ENCODE measurements around the gene SMG9.

The SMG9 gene

DNA sequence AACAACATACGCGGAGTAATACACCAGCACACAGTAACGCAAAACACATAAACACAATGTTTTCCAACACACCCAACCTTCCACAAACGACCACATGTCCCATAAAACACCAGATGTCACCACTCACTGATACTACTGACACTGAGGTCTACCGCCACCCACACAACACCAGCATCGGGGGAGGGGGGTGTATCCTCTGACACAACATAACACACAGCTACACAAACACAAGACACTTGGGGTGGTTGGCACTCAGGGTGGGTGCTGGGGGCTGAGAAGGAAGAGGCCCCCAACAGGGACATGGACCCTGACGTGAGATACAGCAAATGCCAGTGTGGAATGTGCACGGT lies 27.5 kb upstream of the SMG9 start:
- TF ChIP-seq, protein P1, sequence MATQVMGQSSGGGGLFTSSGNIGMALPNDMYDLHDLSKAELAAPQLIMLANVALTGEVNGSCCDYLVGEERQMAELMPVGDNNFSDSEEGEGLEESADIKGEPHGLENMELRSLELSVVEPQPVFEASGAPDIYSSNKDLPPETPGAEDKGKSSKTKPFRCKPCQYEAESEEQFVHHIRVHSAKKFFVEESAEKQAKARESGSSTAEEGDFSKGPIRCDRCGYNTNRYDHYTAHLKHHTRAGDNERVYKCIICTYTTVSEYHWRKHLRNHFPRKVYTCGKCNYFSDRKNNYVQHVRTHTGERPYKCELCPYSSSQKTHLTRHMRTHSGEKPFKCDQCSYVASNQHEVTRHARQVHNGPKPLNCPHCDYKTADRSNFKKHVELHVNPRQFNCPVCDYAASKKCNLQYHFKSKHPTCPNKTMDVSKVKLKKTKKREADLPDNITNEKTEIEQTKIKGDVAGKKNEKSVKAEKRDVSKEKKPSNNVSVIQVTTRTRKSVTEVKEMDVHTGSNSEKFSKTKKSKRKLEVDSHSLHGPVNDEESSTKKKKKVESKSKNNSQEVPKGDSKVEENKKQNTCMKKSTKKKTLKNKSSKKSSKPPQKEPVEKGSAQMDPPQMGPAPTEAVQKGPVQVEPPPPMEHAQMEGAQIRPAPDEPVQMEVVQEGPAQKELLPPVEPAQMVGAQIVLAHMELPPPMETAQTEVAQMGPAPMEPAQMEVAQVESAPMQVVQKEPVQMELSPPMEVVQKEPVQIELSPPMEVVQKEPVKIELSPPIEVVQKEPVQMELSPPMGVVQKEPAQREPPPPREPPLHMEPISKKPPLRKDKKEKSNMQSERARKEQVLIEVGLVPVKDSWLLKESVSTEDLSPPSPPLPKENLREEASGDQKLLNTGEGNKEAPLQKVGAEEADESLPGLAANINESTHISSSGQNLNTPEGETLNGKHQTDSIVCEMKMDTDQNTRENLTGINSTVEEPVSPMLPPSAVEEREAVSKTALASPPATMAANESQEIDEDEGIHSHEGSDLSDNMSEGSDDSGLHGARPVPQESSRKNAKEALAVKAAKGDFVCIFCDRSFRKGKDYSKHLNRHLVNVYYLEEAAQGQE (IDR thresholded peaks at IDR 0.05; ENCODE audit: insufficient read depth in 1 of 2, low read depth in 2 of 2, low read length in 2 of 2) = no peak
- TF ChIP-seq POLR2AphosphoS5 (IDR thresholded peaks at IDR 0.05; ENCODE audit: low read depth, low read length) = no peak

DNA sequence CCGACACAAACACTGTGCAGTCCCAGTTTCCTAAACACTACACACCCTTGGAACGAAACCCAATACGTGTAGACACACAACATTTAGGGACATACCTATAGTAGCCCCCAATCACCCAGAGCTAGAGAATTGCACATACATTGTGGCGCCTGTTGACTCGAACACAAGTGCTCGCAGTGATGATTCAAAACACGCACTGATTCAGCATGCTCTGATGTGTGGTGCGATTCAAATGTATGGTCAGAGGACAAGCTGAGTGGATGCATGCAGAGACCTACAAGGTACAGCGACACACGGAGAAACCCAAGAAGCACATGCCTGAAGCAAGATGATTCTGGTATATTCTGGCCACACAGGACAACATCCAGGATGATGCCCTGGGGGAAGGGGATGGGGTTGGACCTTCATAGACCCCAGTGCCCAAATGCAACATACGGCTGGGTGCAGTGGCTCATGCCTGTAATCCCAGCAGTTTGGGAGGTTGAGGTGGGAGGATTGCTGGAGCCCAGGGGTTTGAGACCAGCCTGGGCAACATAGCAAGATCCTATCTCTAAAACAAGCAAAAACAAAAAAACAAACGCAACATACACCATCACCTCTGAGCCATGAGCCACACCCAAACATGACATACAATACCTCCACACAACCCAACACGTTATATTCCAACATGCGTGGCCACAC lies 27.0 kb upstream of the SMG9 start:
- TF ChIP-seq SIN3A (IDR thresholded peaks at IDR 0.05; ENCODE audit: borderline replicate concordance, insufficient read depth, low read length) (no peak), FOXP2 (optimal IDR thresholded peaks at IDR 0.05; ENCODE audit: borderline replicate concordance, extremely low read depth, extremely low read length, insufficient read depth) (no peak), TAF1 (IDR thresholded peaks at IDR 0.05; ENCODE audit: borderline replicate concordance, insufficient read depth, low read length) (no peak)
- TF ChIP-seq, protein P1 (IDR thresholded peaks at IDR 0.05; ENCODE audit: insufficient read depth in 1 of 2, low read depth in 2 of 2, low read length in 2 of 2) = no peak

DNA sequence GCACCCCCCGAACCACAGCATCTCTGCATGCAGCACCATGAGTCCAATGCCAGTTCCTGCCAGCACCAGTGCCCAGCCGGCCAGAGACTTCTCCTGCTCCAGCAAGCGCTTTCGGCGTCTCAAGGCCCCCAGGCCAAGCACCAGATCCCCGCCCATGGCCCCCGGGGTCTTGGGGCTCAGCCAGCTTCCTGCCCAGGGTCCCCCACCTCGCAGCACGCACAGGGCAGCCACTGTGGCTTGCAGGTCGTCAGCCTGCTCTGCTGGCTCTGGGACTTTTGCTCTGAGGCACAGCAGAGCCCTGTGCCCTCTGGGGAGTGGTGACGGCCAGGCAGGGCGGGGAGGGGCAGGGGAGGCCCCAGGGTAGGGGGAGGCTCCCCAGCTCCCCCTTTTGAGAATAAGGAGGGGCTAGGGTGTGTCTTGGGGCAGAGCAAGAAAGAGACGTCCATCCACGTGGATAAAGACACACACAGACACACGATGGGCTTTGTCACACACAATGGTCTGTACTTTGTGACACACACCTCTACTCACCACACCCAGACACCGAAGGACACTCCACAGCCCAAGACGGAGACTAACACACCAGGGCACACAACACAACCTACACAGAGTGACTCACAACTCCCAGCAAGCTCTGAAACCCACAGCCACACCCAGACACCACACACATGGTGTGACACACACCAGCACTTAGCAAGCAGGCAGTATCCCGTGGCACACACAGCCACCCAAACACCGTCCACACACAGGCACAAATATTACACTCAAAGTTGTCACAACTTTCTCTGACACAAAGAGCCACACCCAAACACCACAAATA lies 26.2 kb upstream of the SMG9 start, which contains the start of gene KCNN4:
TSS of gene KCNN4 (minus strand) at position 268 of the 820 bp plus-strand sequence. CDS start at position 156, 112 bp downstream.
- no peak for TF ChIP-seq POLR2AphosphoS5 (IDR thresholded peaks at IDR 0.05; ENCODE audit: low read depth, low read length)
- no peak for TF ChIP-seq FOXP2 (optimal IDR thresholded peaks at IDR 0.05; ENCODE audit: borderline replicate concordance, extremely low read depth, extremely low read length, insufficient read depth)

DNA sequence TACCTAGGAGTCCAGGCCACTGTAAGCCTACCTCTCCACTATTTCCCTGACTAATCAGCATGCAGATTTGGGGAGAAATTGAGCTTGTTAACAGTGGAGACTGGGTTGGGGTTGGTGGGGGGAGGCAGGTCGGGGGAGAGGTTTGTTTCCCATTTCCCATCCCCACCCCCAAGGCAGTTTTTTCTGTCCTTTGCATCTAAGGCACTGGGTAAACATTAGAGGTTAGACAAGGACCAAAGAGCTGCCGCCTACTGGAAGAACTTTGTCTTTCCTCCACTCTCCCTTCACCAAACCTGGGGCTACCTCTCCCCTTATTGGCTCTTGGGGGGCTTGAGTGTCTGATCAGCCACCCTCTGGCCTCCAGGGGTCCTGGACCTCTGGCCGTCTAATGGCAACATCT lies 25.1 kb upstream of the SMG9 start:
- TF ChIP-seq POLR2AphosphoS5 (IDR thresholded peaks at IDR 0.05; ENCODE audit: low read depth, low read length) (no peak), FOXP2 (optimal IDR thresholded peaks at IDR 0.05; ENCODE audit: borderline replicate concordance, extremely low read depth, extremely low read length, insufficient read depth) (no peak), TAF1 (IDR thresholded peaks at IDR 0.05; ENCODE audit: borderline replicate concordance, insufficient read depth, low read length) (no peak), SIN3A (IDR thresholded peaks at IDR 0.05; ENCODE audit: borderline replicate concordance, insufficient read depth, low read length) (no peak)
- TF ChIP-seq, protein P1 (IDR thresholded peaks at IDR 0.05; ENCODE audit: insufficient read depth in 1 of 2, low read depth in 2 of 2, low read length in 2 of 2) = no peak

DNA sequence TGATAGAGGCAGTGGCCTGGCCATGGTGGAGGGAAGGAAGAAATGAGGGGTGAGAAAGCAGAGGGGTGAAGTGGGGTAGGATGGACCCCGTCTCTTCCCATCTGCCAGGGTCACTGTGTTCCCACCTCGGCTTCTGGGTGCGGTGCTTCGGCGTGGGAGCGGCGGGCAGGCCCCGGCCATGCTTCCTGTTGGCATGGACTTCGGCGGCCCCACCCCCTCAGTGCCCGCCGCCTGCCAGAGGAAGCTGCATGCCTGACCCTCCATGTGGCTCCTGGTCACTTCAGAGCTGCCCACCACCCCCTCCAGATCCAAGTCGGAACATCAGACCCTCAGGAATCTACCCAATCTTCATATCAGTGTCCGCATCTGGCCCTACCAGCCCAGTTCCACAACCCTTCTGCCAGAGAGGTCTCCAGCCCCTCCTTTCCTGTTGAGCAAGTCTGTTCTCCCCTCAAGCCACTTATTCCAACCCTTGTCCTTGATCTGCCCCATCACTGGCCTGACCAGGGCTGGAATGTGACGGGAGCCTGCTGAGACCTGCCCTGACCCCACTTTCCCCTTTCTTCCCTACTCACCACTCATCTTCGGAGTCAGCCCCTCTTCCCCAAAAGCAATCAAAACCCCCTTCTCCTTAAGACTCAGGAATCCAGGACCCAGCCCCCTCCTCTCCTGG lies 24.5 kb upstream of the SMG9 start:
- no peak for TF ChIP-seq TAF1 (IDR thresholded peaks at IDR 0.05; ENCODE audit: borderline replicate concordance, insufficient read depth, low read length)
- TF ChIP-seq, protein P1 (IDR thresholded peaks at IDR 0.05; ENCODE audit: insufficient read depth in 1 of 2, low read depth in 2 of 2, low read length in 2 of 2) = no peak
- no peak for TF ChIP-seq FOXP2 (optimal IDR thresholded peaks at IDR 0.05; ENCODE audit: borderline replicate concordance, extremely low read depth, extremely low read length, insufficient read depth)
- no peak for TF ChIP-seq POLR2AphosphoS5 (IDR thresholded peaks at IDR 0.05; ENCODE audit: low read depth, low read length)
- TF ChIP-seq SIN3A (IDR thresholded peaks at IDR 0.05; ENCODE audit: borderline replicate concordance, insufficient read depth, low read length) = no peak
